HG02610 (cell line): ENCODE measurements around the gene TRIM65.
"Not testable (repeated sequence)": the region's sequence is repeated elsewhere in the genome, so short reads cannot be mapped to it uniquely, and the experiment has no call there.

Source experiments
- ATAC-seq: cut with Tn5 transposase; IDR thresholded peaks from one replicate; pipeline ENCODE4 v1.9.1; 2021; ENCODE audit warnings: mild to moderate bottlenecking, moderate library complexity; ENCODE audit not compliant: unreplicated experiment

The TRIM65 gene

GRCh38 chr17:75854881-75855309 is 41.9 kb downstream of the TRIM65 start:
- ATAC-seq = peak; percentile 3

DNA sequence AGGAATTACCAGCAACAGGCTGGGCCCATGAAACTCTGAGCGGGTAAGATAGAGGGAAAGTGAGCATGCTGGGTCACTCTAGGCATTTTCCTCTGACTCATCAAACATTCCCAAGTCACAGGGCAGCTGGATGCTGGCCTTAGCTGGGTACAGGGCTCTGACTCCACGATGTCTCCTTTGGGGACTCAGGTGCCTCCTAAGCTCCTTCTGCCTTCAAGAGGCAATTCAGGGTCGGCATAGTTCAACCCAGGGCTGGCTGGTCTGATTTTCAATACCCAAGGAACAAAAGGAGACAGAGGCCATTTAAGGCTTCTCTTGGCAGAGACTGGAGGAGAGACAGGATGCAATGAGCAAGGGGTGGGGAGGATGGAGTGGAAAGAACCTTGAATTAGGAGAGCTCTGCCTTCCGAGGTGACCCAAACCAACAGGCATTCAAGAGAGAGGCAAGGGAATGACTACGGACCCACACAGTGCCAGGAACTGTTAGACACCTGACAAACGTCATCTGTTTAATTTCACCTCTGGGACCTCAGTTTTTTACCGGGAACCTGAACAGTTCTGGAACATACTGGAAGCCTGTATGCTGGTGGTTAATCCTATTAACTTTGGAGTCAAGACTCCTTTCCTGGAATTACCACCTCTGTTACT is 42.5 kb downstream of the TRIM65 start:
- no peak for ATAC-seq

GRCh38 chr17:75853433-75853832 is 43.3 kb downstream of the TRIM65 start:
- ATAC-seq = no peak

- ATAC-seq = not testable (repeated sequence)
These were observed 45.1 kb downstream of the TRIM65 start for GRCh38 chr17:75851693-75851991.

DNA sequence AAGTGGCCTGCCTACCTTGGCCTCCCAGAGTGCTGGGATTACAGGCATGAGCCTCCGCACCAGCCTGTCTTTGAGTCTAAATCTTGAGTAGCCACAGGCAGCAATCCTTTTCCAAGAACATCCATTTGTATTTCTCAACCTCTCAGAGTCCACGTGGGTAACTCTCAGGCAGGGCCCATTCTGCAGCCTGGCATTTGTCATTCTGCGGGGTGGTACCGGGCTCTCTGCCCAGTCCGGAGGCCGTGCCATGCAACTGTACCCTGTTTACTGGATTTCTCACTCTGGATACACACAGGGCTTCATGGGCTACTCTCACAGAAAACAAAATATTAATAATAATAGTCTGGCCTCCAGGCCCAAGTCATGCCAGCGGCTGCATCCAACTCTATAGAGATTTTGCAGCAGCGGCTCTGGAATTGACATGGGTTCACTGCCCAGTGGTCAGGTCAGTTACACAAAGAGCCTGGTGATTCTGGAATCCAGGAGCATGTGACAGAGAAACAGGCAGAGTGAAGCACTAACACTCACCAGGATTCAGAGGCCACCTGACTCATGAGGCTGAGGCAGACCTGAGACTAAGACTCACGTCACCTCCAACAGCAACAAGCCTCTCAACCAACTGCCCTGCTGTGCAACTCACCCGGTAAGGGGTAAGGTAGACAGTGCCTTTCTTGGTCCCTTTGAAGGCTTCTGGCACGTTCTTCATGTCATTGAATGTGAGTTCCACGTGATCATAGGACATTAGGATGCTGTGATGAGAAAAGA is 45.6 kb downstream of the TRIM65 start:
- ATAC-seq = no peak

DNA sequence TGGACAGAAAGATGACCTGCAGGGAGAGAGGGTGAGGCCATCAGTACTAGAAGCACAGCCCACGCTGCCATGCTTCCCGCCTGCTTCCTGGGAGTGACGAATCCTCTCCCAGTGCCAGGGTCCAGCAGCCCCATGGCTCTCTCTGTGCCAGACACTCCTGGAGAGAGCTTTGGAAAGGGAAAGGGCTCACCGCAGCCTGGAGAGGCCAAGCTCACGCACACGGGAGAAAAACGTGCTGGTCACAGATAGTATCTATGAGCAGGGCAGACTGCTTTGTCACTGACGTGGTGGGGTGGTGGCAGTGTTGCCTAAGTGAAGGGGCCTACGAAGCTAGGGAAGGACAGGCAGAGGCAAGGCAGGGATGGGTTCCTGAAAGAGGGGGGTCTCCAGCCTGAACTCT is 47.0 kb downstream of the TRIM65 start:
- no peak for ATAC-seq

DNA sequence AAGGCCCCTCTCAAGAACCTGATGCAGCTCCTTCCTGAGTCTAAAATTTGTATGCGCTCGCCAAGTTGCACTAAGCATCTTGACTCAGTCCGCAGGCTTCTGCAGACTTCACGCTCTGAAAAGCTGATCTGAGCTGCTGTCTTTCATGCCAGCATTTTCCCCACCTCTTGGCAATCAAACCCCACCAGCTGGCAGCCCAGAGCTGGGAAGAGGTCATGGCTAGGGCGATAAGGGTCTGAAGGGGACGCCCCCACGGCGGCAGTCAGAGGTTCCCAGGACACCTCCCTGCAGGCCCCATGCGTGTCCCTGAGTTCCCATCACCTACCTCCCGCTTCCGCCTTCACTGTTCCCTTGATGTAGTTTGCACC is 47.5 kb downstream of the TRIM65 start:
- no peak for ATAC-seq

- ATAC-seq = no peak
These were observed 48.0 kb downstream of the TRIM65 start for GRCh38 chr17:75848523-75849278.

GRCh38 chr17:75847614-75848522 is 48.9 kb downstream of the TRIM65 start:
- no peak for ATAC-seq

GRCh38 chr17:75846692-75847613 is 49.8 kb downstream of the TRIM65 start:
- ATAC-seq = no peak

GRCh38 chr17:75845933-75846691 is 50.6 kb downstream of the TRIM65 start:
- ATAC-seq = no peak

- peak; percentile 79 for ATAC-seq
These were observed 51.6 kb downstream of the TRIM65 start for GRCh38 chr17:75845058-75845711.

DNA sequence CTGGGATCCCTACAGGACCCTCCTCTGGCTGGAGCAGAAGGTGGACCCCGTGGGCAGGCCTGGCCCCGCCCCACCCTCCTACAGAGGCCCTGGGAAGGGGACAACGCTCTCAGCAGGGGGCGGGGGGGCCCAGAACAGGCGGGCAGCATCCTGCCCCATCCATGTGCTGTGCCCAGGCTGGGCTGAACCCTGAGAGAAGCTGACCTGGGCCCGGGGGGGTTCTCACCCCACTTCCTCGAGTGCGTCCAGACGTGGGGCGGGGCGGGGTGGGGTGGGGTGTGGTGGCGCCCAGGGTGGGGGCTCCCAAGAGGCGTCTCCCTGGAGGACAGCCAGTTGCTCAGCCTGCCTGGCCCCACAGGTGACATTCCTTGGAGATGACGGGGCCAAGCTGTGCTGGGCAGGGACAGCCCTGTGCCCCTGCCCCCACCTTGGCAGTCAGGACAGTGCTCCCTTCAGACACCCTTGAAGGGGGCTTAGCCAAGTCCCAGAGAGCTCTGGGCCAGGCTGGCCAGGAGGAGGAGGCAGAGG is 52.2 kb downstream of the TRIM65 start:
- ATAC-seq = no peak

- no peak for ATAC-seq
These were observed 52.9 kb downstream of the TRIM65 start, which contains the start of gene UNC13D for GRCh38 chr17:75843577-75844529. TSS of gene UNC13D (minus strand) at chr17:75844404. CDS start at chr17:75844337, 67 bp downstream.

DNA sequence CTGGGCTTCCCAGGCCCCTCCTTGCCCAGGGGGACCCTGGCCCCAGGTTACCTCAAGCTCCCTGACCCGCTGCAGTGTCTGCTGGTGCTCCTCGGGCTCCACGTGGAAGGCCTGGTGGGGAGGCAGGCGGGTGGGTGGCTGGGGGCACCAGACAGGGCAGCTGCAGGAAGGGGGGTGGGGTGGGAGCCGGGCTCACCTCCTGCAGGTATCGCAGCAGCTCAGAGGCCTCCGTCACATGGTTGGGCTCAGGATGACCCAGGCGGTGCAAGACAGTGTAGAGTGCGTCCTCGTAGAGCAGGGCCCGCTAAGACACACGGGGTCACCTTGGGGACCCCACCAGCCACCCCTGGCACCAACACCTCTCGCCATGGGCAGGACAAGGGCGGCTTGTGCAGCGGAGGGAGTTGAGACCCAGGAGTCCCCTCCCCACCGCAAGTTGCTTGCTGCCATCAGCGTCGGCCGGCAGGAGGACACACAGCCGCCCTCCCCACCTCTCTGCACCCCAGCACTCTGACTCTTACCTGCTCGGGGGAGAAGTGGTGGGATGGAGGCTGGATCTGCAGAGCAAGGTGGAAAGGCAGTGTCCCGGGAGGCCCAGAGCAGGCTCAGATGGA is 53.7 kb downstream of the TRIM65 start:
- no peak for ATAC-seq

DNA sequence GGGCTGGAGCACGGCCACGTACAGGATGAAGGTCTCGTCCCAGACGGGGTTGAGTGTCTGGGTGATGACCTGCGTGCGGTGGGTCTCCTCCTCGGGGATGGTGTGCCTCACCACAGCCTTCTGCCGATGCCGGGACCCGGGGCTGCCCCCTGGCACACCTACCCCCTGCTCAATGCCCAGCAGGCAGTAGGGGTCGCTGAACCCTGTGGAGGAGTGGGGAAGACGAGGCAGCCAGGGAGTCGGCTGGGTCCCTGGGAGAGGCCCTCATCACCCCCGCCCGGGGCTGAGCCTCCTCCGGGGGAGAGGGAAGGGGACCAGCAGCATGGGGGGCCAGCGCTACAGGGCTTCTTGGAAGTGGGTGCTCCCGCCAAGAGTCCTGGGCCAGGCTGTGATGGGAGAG is 54.3 kb downstream of the TRIM65 start:
- ATAC-seq = no peak

GRCh38 chr17:75840799-75841164 is 56.0 kb downstream of the TRIM65 start:
- ATAC-seq = no peak
